ENCODE measurements around the gene GLIS1. TPM values are rescaled to one million over a fixed set of nuclear protein-coding genes. Genes with fewer than 3 reads are reported as not detected.

GLIS1 gene
- total and polyA plus RNA-seq, 2 experiments from 2014 or later, result 0.26 to 0.31 TPM

DNA sequence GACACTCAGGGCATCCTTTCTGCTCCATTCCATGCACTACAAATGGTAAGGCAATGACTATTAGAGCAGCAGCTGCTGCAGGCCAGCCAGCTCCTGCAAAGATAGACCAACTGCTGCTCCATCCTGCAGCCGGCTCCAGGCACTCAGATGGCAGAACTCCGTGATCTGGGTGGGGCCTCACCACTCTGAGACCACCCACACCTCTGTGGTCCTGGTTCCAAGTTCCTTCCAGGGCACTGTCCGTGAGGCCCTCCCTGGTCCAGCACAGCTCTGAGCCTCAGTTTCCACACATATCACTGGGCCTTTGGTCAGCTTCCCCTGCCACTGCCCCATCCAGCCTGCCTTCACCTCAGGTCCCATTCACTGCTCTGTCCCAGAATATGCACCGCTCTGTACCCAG is 165.0 kb downstream of the GLIS1 start:
- Mint-ChIP-seq H3K4me3 (no peak overlapping the region), H3K4me1 (peaks cover 21% of the 10 kb centered on the region), H3K9me3 (no peaks in the 10 kb centered on the region), H3K36me3 (ENCODE audit: low read depth) (no peaks in the 10 kb centered on the region), H3K27me3 (ENCODE audit: insufficient read depth, low read depth, poor library complexity) (peaks cover 22% of the 10 kb centered on the region), H3K27ac (no peak overlapping the region)
- no peaks in the 10 kb centered on the region for H4K20me1 ChIP-seq (replicated peaks; ENCODE audit: insufficient read depth)
- 0 out of 2 replicates have a peak, but pooled peaks cover 1% of the 10 kb centered on the region for H3K9me2 ChIP-seq (ENCODE audit: insufficient read depth)
- no peak overlapping the region for H3K4me3 ChIP-seq
- DNase-seq (ENCODE audit: low spot score), result no peak
- H3K36me3 ChIP-seq (ENCODE audit: insufficient read depth), result no peaks in the 10 kb centered on the region
- TF ChIP-seq EZH2 (IDR thresholded peaks at IDR 0.05; ENCODE audit: low read depth, unreplicated experiment) (no peak), CTCF (conservative IDR thresholded peaks at IDR 0.05; ENCODE audit: low read depth in 2 of 2) (no peak), NANOG (IDR thresholded peaks at IDR 0.05; ENCODE audit: borderline replicate concordance) (no peak), JUNB (IDR thresholded peaks at IDR 0.05; ENCODE audit: unreplicated experiment) (no peak), EZH2phosphoT487 (IDR thresholded peaks at IDR 0.05; ENCODE audit: unreplicated experiment) (no peak)
- TF ChIP-seq, protein P1, sequence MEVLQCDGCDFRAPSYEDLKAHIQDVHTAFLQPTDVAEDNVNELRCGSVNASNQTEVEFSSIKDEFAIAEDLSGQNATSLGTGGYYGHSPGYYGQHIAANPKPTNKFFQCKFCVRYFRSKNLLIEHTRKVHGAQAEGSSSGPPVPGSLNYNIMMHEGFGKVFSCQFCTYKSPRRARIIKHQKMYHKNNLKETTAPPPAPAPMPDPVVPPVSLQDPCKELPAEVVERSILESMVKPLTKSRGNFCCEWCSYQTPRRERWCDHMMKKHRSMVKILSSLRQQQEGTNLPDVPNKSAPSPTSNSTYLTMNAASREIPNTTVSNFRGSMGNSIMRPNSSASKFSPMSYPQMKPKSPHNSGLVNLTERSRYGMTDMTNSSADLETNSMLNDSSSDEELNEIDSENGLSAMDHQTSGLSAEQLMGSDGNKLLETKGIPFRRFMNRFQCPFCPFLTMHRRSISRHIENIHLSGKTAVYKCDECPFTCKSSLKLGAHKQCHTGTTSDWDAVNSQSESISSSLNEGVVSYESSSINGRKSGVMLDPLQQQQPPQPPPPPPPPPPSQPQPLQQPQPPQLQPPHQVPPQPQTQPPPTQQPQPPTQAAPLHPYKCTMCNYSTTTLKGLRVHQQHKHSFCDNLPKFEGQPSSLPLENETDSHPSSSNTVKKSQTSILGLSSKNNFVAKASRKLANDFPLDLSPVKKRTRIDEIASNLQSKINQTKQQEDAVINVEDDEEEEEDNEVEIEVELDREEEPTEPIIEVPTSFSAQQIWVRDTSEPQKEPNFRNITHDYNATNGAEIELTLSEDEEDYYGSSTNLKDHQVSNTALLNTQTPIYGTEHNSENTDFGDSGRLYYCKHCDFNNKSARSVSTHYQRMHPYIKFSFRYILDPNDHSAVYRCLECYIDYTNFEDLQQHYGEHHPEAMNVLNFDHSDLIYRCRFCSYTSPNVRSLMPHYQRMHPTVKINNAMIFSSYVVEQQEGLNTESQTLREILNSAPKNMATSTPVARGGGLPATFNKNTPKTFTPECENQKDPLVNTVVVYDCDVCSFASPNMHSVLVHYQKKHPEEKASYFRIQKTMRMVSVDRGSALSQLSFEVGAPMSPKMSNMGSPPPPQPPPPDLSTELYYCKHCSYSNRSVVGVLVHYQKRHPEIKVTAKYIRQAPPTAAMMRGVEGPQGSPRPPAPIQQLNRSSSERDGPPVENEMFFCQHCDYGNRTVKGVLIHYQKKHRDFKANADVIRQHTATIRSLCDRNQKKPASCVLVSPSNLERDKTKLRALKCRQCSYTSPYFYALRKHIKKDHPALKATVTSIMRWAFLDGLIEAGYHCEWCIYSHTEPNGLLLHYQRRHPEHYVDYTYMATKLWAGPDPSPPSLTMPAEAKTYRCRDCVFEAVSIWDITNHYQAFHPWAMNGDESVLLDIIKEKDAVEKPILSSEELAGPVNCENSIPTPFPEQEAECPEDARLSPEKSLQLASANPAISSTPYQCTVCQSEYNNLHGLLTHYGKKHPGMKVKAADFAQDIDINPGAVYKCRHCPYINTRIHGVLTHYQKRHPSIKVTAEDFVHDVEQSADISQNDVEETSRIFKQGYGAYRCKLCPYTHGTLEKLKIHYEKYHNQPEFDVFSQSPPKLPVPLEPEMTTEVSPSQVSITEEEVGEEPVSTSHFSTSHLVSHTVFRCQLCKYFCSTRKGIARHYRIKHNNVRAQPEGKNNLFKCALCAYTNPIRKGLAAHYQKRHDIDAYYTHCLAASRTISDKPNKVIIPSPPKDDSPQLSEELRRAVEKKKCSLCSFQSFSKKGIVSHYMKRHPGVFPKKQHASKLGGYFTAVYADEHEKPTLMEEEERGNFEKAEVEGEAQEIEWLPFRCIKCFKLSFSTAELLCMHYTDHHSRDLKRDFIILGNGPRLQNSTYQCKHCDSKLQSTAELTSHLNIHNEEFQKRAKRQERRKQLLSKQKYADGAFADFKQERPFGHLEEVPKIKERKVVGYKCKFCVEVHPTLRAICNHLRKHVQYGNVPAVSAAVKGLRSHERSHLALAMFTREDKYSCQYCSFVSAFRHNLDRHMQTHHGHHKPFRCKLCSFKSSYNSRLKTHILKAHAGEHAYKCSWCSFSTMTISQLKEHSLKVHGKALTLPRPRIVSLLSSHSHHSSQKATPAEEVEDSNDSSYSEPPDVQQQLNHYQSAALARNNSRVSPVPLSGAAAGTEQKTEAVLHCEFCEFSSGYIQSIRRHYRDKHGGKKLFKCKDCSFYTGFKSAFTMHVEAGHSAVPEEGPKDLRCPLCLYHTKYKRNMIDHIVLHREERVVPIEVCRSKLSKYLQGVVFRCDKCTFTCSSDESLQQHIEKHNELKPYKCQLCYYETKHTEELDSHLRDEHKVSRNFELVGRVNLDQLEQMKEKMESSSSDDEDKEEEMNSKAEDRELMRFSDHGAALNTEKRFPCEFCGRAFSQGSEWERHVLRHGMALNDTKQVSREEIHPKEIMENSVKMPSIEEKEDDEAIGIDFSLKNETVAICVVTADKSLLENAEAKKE (CRISPR knock-in tag; IDR thresholded peaks at IDR 0.05), result no peak
- no peak overlapping the region for H2AFZ ChIP-seq
- H3K27ac ChIP-seq (ENCODE audit: low read depth), result no peak overlapping the region
- H3F3A ChIP-seq (replicated peaks; ENCODE audit: low read depth), result no peaks in the 10 kb centered on the region
- no peak for ATAC-seq
- no peaks in the 10 kb centered on the region for H3K27me3 ChIP-seq (ENCODE audit: insufficient read depth)
- H3K4me1 ChIP-seq (ENCODE audit: insufficient read depth), result no peaks in the 10 kb centered on the region; the same call in 1 of the 2 replicates
- no peak overlapping the region for H3K4me2 ChIP-seq
- H3K79me2 ChIP-seq (replicated peaks; ENCODE audit: insufficient read depth), result no peaks in the 10 kb centered on the region

All from GM23338 (cell line).